Motor neuron (in vitro differentiated cells): Measurements from ENCODE around the gene ENAH. TPM values are rescaled to one million over a fixed set of nuclear protein-coding genes. Genes with fewer than 3 reads are reported as not detected.
"Not testable (repeated sequence)": the region's sequence is repeated elsewhere in the genome, so short reads cannot be mapped to it uniquely, and the experiment has no call there.

Experiments
- ATAC-seq, 8 experiments: fragments of 200-7000 bp; cut with Tn5 transposase; replicated peaks in 6 of 8; 2 replicates each; pipeline ENCODE4 v1.8.0; 2021; ENCODE audit warnings: mild to moderate bottlenecking in 8 of 8, moderate library complexity in 8 of 8
- H3K27ac ChIP-seq, 2 donors: fragments of 250-450 bp; sonication (Bioruptor Pico); 2 replicates each; pipeline ENCODE4 v1.9.0; 2021; ENCODE audit warnings: antibody characterized with exemption in 2 of 2, mild to moderate bottlenecking in 2 of 2, moderate library complexity in 1 of 2
- H3K4me1 ChIP-seq, 2 donors: fragments of 250-450 bp; sonication (Bioruptor Pico); replicated peaks in 1 of 2; 2 replicates each; pipeline ENCODE4 v1.6.1; 2021; ENCODE audit warnings: antibody characterized with exemption in 2 of 2, mild to moderate bottlenecking in 2 of 2, moderate library complexity in 1 of 2
- H3K4me3 ChIP-seq, 5 donors: fragments of 250-450 bp; sonication (Bioruptor Pico); 2 replicates each; pipeline ENCODE4 v1.9.0; 2021; ENCODE audit warnings: antibody characterized with exemption in 5 of 5, mild to moderate bottlenecking in 5 of 5, moderate library complexity in 4 of 5
- WGBS, 10 experiments: fragments of 450-650 bp; shearing (Covaris generic); methylation state at CpG; one replicate each; pipeline ENCODE4 v1.0.0; 2022; 5-methylcytosine and 5-hydroxymethylcytosine counted together
- in situ Hi-C, 9 experiments: fragments of 400-800 bp; cut with MboI; loops; one replicate each; pipeline ENCODE4 v1.15.0; 2021; ENCODE audit warnings: low sequenced_read_pairs in 9 of 9, low pct_unique_long_range_greater_than_20kb in 2 of 9; ENCODE audit not compliant: unreplicated experiment in 9 of 9
- total RNA-seq, 8 experiments: library from RNA; unstranded; fragments of 300-600 nt; gene quantifications; 2 replicates each; pipeline versions ENCODE4 v1.2.3 to v1.2.4, GENCODE V29; 2022

ENAH gene
- total RNA-seq, 8 experiments from 2014 or later = 11.1 to 172 (median 64.9) TPM

DNA sequence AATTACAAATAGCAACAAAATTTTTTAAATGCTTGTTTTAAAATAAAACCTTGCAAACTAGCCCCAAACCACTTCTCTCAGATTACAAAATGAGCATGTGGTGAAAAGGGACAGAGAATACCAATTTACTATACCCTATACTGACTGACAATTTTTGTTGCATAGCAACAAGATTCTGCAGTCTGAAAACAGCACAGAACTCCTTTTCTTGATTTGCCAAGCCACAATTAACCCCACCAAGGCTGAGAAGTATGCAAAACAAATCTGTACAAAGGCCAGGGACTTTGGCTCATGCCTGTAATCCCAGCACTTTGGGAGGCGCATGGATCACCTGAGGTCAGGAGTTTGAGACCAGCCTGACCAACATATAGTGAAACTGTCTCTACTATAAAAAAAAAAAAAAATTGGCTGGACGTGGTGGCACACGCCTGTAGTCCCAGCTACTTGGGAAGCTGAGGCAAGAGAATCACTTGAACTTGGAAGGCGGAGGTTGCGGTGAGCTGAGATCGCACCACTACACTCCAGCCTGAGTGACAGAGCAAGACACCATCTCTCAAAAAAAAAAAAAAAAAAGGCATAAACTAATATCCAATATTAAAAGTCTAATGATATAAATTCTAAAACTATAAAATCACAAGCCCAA is 21.8 kb downstream of the ENAH start:
- in situ Hi-C loops = loop anchor here in 1 of 9 experiments (25.0 kb wide), 1 partner anchor 94 kb away; no protein-coding TSS in a partner anchor
- peaks cover 2 to 4% of the 10 kb centered on the region in 2 donors for H3K4me1 ChIP-seq
- H3K4me3 ChIP-seq = no peak overlapping the region
- ATAC-seq = peak in 5 of 8 experiments; percentile 38 to 63 (median 61)
- no peak overlapping the region for H3K27ac ChIP-seq
- 50 to 100% (median 91%) methylated on average over 3 to 6 of the region's 6 CpGs; no CpG with 5 or more reads in 3 of the 10 experiments for WGBS, 10 experiments

DNA sequence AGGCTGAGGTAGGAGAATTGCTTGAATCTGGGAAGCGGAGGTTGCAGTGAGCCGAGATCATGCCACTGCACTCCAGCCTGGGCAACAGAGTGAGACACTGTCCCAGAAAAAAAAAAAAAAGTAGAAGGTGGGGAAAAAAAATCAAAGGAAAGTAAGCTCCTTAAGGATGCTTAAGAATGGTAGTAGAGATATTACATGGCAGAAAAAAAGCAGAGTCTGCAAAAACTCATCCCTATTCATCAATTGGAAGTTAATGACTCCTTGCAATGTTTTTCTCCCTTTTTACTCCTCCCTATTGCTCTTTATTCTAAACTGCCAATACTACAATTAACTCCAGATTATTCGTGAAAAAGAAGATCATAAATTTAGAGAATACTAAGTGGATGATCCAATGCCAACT is 23.4 kb downstream of the ENAH start:
- 0 to 100% (median 93%) methylated on average over 1 to 3 of the region's 3 CpGs; no CpG with 5 or more reads in 1 of the 10 experiments for WGBS, 10 experiments
- H3K4me1 ChIP-seq = peaks cover 2 to 4% of the 10 kb centered on the region in 2 donors
- no peak for ATAC-seq
- H3K4me3 ChIP-seq = no peak overlapping the region
- no peak overlapping the region for H3K27ac ChIP-seq
- in situ Hi-C loops = loop anchor here in 1 of 9 experiments (25.0 kb wide), 1 partner anchor 92 kb away; no protein-coding TSS in a partner anchor

DNA sequence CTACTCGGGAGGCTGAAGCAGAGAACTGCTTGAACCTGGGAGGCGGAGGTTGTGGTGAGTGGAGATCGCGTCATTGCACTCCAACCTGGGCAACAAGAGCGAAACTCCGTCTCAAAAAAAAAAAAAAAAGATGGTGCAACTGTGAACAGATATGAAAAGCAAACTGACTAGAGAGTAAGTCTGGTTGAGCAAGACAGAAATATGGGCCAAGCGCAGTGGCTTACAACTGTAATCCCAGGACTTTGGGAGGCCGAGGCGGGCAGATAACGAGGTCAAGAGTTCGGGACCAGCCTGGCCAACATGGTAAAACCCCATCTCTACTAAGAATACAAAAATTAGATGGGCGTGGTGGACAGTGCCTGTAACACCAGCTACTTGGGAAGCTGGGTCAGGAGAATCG is 24.1 kb downstream of the ENAH start:
- in situ Hi-C loops = loop anchor here in 1 of 9 experiments (25.0 kb wide), 1 partner anchor 91 kb away; no protein-coding TSS in a partner anchor
- 80 to 100% (median 94%) methylated on average over 2 to 12 of the region's 13 CpGs; no CpG with 5 or more reads in 1 of the 10 experiments for WGBS, 10 experiments
- not testable (repeated sequence) for H3K4me1 ChIP-seq, ATAC-seq, H3K27ac ChIP-seq, H3K4me3 ChIP-seq

DNA sequence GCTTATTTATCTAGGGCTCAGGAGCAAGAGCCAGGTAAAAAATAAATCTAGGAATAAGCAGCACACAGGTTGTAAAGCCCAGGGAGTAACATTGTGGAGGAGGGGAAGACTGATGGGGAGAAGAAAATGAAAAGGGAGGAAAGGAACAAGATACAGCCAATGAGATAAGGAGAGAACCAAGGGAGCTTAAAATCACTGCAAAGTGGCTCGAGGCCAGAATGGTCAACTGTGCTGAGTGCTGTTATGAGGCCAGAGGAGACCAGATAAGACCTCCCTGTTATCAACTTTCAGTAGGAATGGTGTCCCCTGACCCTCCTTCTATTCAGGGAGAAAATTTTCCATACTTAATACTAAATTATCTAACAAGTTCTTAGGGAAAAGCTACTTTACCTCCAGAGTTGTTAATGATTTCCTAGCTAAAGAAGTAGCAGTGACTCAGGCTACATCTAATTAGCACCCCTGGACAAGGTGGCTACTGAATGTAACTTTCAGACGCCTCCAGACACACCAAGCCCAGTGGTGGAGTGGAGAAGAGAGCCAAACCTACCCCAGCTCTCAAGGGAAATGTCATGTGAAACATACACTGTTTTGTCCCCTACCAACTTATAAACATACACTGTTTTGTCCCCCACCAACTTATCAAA is 25.5 kb downstream of the ENAH start:
- WGBS, 10 experiments = 43 to 90% (median 83%) methylated on average over 1 to 2 of the region's 2 CpGs; no CpG with 5 or more reads in 2 of the 10 experiments
- peaks cover 2 to 4% of the 10 kb centered on the region in 2 donors for H3K4me1 ChIP-seq
- H3K27ac ChIP-seq = no peak overlapping the region
- in situ Hi-C loops = loop anchor here in 1 of 9 experiments (25.0 kb wide), 1 partner anchor 90 kb away; no protein-coding TSS in a partner anchor
- H3K4me3 ChIP-seq = no peak overlapping the region
- peak in 1 of 8 experiments; percentile 23 for ATAC-seq

DNA sequence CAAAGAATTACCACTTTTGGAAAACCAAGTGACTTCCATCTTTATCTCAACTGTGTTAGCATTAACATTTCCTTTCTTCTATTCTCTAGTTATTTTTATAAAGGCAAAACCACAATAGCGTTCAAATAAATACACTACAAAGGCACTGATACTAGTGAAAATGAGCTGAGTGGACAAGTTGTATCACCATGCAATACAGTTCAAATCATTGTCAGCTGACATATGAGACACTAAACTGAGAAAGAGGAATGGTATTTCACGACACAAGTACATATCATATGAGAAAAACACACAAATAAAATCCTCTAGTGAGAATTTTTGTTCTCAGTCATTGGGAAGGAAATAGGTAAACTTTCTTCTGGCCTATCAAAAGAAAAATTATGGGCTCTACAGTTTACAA is 26.2 kb downstream of the ENAH start:
- peaks cover 2 to 4% of the 10 kb centered on the region in 2 donors for H3K4me1 ChIP-seq
- no peak for ATAC-seq
- in situ Hi-C loops = loop anchor here in 1 of 9 experiments (25.0 kb wide), 1 partner anchor 89 kb away; no protein-coding TSS in a partner anchor
- WGBS, 10 experiments = 56 to 100% (median 85%) methylated on average over 1 to 2 of the region's 2 CpGs; no CpG with 5 or more reads in 1 of the 10 experiments
- H3K27ac ChIP-seq = no peak overlapping the region
- no peak overlapping the region for H3K4me3 ChIP-seq

DNA sequence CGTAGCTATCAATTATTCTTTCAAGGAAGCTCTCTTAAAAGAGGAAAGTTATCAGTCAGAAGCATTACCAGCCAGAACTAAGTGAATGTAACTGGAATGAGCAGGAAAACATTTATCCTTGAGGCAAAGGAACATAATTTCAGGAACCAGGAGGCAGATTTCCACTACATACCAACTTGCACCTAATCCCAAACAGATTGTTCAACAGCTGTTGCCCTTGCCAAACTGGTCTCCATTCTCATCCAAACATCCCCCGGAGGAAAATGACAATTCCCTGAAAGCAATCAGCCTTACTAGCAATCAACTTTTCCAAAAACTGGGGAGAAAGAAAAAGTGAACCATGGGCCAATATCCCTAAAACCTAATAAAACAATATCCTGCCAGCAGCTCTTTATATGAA is 35.0 kb downstream of the ENAH start:
- no peak overlapping the region for H3K27ac ChIP-seq
- ATAC-seq = peak in 1 of 8 experiments; percentile 14
- peaks cover 0 to 6% of the 10 kb centered on the region in 2 donors for H3K4me1 ChIP-seq
- 0 to 100% (median 90%) methylated on average over 1 to 2 of the region's 2 CpGs; no CpG with 5 or more reads in 1 of the 10 experiments for WGBS, 10 experiments
- in situ Hi-C loops = no loop called here
- H3K4me3 ChIP-seq = no peak overlapping the region

DNA sequence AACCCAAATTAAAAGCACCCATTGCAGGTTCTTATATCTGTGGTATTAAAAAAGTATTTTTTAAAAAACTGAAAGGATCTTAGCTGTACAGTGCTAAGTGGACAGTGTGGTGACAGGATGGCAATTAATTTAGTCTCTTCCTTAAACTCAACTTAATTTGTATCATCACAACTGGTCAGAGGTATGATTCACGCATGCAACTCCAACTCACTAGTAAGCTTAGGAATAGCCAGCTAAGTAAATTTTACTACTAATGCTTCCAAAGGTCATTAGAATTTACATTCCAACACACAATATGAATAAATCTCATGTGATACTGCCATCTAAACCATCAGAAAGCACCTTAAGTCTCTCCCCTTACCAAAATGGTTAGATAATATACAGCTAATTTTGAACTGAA is 35.4 kb downstream of the ENAH start:
- Histone ChIP-seq H3K4me1 (peaks cover 0 to 6% of the 10 kb centered on the region in 2 donors), H3K27ac (no peak overlapping the region), H3K4me3 (no peak overlapping the region)
- whole genome bisulfite sequencing, 10 experiments = 29 to 100% (median 100%) methylated on average over 1 of the region's 1 CpG; no CpG with 5 or more reads in 3 of the 10 experiments
- in situ Hi-C loops = no loop called here
- no peak for ATAC-seq

DNA sequence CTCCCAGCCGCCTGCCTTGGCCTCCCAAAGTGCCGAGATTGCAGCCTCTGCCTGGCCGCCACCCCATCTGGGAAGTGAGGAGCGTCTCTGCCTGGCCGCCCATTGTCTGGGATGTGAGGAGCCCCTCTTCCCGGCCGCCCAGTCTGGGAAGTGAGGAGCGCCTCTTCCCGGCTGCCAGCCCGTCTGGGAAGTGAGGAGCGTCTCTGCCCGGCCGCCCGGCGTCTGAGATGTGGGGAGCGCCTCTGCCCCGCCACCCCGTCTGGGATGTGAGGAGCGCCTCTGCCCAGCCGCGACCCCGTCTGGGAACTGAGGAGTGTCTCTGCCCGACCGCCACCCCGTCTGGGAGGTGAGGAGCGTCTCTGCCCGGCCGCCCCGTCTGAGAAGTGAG is 37.5 kb downstream of the ENAH start:
- H3K27ac ChIP-seq, in situ Hi-C loops, ATAC-seq, H3K4me3 ChIP-seq, H3K4me1 ChIP-seq: not testable (repeated sequence)
- WGBS, 10 experiments = no CpG with 5 or more reads among the region's 29 CpGs

DNA sequence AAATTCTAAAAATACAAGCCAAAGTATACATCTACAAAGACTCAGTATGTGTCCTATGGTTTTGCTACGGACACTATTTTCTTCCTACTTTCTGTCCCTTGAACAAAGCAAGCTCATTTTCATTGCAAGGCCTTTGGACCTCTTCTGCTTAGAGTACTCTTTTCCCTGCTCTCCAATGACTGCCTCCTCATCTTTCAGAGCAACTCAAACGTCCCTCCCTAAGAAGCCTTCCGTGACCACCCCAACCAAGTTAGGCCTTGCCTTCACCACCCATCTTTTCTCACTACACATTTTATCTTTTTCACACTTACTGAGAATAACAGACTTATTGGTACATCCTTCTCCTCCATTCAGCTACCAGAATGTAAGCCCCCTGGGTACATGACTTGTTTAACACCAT is 39.9 kb downstream of the ENAH start:
- ATAC-seq = no peak
- in situ Hi-C loops = no loop called here
- WGBS, 10 experiments = 72 to 92% (median 84%) methylated on average over 2 to 3 of the region's 3 CpGs; no CpG with 5 or more reads in 2 of the 10 experiments
- Histone ChIP-seq H3K4me1 (peaks cover 0 to 6% of the 10 kb centered on the region in 2 donors), H3K27ac (no peak overlapping the region), H3K4me3 (no peak overlapping the region)

DNA sequence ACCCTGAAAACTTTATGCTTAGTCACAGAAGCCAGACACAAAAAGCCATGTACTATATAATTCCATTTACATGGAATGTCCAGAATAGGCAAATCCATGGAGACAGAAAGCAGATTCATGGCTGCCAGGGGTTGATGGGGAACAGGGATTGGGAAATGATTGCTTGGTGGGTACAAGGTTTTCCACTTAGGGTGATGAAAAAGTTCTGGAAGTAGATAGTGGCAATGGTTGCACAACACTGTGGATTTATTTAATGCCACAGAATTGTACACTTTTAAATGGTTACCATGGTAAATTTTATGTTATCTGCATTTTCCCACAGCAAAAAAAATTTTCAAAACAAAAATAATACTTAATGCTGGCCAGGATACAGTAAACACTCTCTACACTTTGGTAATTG is 40.6 kb downstream of the ENAH start:
- ATAC-seq = no peak
- in situ Hi-C loops = no loop called here
- H3K4me1 ChIP-seq = peaks cover 0 to 6% of the 10 kb centered on the region in 2 donors
- H3K4me3 ChIP-seq = no peak overlapping the region
- H3K27ac ChIP-seq = no peak overlapping the region

DNA sequence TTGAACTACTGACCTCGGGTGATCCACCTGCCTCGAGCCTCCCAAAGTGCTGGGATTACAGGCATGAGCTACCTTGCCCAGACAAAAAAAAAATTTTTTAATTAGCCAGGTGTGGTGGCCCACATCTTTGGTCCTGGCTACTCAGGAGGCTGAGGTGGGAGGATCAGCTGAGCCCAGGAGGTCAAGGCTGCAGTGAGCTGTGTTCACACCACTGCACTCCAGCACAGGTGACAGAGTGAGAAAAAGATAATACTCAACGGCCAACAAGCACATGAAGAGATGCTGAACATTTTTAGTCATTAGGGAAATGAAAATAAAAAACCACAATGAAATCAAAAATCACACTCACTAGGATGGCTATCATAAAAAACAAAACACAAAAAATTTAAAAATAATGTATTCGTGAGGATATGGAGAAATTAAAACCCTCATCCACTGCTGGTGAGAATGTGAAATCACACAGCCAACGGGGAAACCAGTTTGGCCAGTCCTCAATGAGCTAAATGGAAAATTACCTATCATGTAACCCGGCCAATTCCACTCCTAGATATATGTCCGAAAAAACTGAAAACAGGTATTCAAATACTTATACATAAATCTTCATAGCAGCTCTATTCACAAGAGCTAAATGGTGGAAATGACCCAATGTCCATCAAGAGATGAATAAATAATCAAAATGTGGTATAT is 41.2 kb downstream of the ENAH start:
- ATAC-seq = no peak
- Histone ChIP-seq H3K27ac (no peak overlapping the region), H3K4me3 (no peak overlapping the region), H3K4me1 (peaks cover 0 to 6% of the 10 kb centered on the region in 2 donors)
- in situ Hi-C loops = no loop called here
- 76 to 100% (median 94%) methylated on average over 2 to 7 of the region's 7 CpGs for WGBS, 10 experiments

DNA sequence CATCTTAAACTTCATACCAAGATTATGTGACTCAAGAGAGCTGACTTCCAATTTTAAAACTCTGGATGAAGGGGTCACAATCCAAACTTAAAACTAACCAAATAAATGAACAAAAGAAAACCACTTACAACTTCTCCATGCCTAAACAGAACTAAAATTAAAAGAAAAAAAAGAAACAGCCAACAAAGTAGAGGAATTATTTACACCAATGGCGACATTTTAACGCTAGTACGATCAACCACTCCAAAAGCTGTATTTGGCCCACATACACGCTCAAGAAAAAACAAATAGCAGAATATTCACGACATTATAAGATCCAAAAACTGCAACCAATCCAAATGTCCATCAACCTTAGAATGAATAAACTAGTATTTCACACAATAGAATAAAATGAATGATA is 42.4 kb downstream of the ENAH start:
- H3K4me1 ChIP-seq = peaks cover 0 to 6% of the 10 kb centered on the region in 2 donors
- H3K27ac ChIP-seq = no peak overlapping the region
- no peak overlapping the region for H3K4me3 ChIP-seq
- in situ Hi-C loops = no loop called here
- WGBS, 10 experiments = 85 to 100% (median 95%) methylated on average over 2 to 5 of the region's 5 CpGs; no CpG with 5 or more reads in 1 of the 10 experiments
- ATAC-seq = no peak
